H1 (cell line): ENCODE results near the gene CLDN3. TPM values are rescaled to one million over a fixed set of nuclear protein-coding genes. Genes with fewer than 3 reads are reported as not detected.

ENCODE experiments used
- CTCF ChIA-PET: fragments of 300-600 bp; sonication (Branson Sonifier 250); formaldehyde crosslinking; loops from one replicate; lab custom pipeline; 2021; ENCODE audit not compliant: partially characterized antibody; lab: Charles Lee
- POLR2A ChIA-PET: fragments of 300-600 bp; sonication (Branson Sonifier 250); formaldehyde crosslinking; loops from one replicate; lab custom pipeline; 2021; ENCODE audit warnings: inconsistent platforms; ENCODE audit not compliant: partially characterized antibody; lab: Charles Lee
- DNase-seq, 2 experiments: peaks; one replicate each; pipeline versions ENCODE4 v3.0.0 to v3.0.0-alpha.2; 2010 to 2022; ENCODE audit warnings: low spot score in 2 of 2, low read depth in 1 of 2, mixed read lengths in 1 of 2
- FAIRE-seq: peaks from 2 replicates; lab custom pipeline; 2011; peaks lifted over from hg19 to GRCh38; lab: Jason Lieb, UNC
- H2AFZ ChIP-seq: 2 replicates; pipeline ENCODE4 v1.8.1; 2012; ENCODE audit warnings: low read length, inconsistent platforms
- H2AK5ac ChIP-seq: 2 replicates; pipeline ENCODE4 v1.6.1; 2013; ENCODE audit warnings: low read depth, low read length
- H2BK120ac ChIP-seq: replicated peaks from 2 replicates; pipeline ENCODE3; 2013; ENCODE audit warnings: low read depth, low read length, inconsistent platforms
- H2BK12ac ChIP-seq: 2 replicates; pipeline ENCODE4 v1.6.1; 2013; ENCODE audit warnings: low read depth, low read length
- H2BK15ac ChIP-seq: 2 replicates; pipeline ENCODE4 v1.6.1; 2013; ENCODE audit warnings: low read length
- H2BK20ac ChIP-seq: 2 replicates; pipeline ENCODE4 v1.6.1; 2013; ENCODE audit warnings: low read length
- H2BK5ac ChIP-seq: 2 replicates; pipeline ENCODE4 v1.6.1; 2013; ENCODE audit warnings: low read depth, low read length
- H3K14ac ChIP-seq: 2 replicates; pipeline ENCODE4 v1.6.1; 2013; ENCODE audit warnings: inconsistent platforms; ENCODE audit not compliant: insufficient read length
- H3K18ac ChIP-seq: 2 replicates; pipeline ENCODE4 v1.6.1; 2013; ENCODE audit warnings: low read length; ENCODE audit errors: extremely low read depth
- H3K23ac ChIP-seq: 2 replicates; pipeline ENCODE4 v1.6.1; 2013; ENCODE audit warnings: inconsistent platforms; ENCODE audit not compliant: insufficient read length
- H3K23me2 ChIP-seq: 2 replicates; pipeline ENCODE4 v1.6.1; 2013; ENCODE audit warnings: low read depth, low read length
- H3K27ac ChIP-seq: 2 replicates; pipeline ENCODE4 v1.6.1; 2011; ENCODE audit warnings: low read depth, low read length, inconsistent platforms
- H3K27me3 ChIP-seq, 4 experiments: replicated peaks in 1 of 4; 1 replicate in 1 of 4; 2 replicates in 3 of 4; pipeline versions ENCODE4 v1.6.1 to v1.8.1; 2011 to 2013; ENCODE audit warnings: low read length in 3 of 4, mild to moderate bottlenecking in 3 of 4, inconsistent platforms in 2 of 4, mixed read lengths in 2 of 4, moderate library complexity in 1 of 4; ENCODE audit not compliant: control insufficient read depth in 3 of 4, insufficient read depth in 3 of 4; ENCODE audit errors: extremely low read depth in 1 of 4
- H3K36me3 ChIP-seq, 4 experiments: 2 replicates each; pipeline versions ENCODE4 v1.6.1 to v1.8.1; 2011 to 2013; ENCODE audit warnings: mild to moderate bottlenecking in 4 of 4, low read length in 3 of 4, moderate library complexity in 2 of 4, control low read depth in 1 of 4, inconsistent platforms in 1 of 4; ENCODE audit not compliant: insufficient read depth in 4 of 4, control insufficient read depth in 2 of 4
- H3K4ac ChIP-seq: replicated peaks from 2 replicates; pipeline ENCODE3; 2013; ENCODE audit warnings: low read length, low read depth, mixed read lengths, inconsistent platforms; ENCODE audit not compliant: insufficient read length
- H3K4me1 ChIP-seq, 4 experiments: replicated peaks in 1 of 4; 1 replicate in 1 of 4; 2 replicates in 3 of 4; pipeline versions ENCODE4 v1.6.1 to v1.8.1; 2011 to 2013; ENCODE audit warnings: low read length in 3 of 4, inconsistent platforms in 2 of 4, mixed read lengths in 1 of 4; ENCODE audit not compliant: insufficient read depth in 4 of 4, control insufficient read depth in 3 of 4
- H3K4me2 ChIP-seq, 2 experiments: 2 replicates each; pipeline versions ENCODE4 v1.6.1 to v1.8.1; 2011 to 2013; ENCODE audit warnings: low read depth in 2 of 2, low read length in 2 of 2, control low read depth in 1 of 2, inconsistent platforms in 1 of 2, mild to moderate bottlenecking in 1 of 2; ENCODE audit not compliant: insufficient read depth in 1 of 2
- H3K4me3 ChIP-seq, 4 experiments: fragments of 200-600, 300-600 bp in 1 of 4; sonication (generic), shearing (Covaris generic), sonication (Bioruptor Twin) in 1 of 4; 2 replicates each; pipeline versions ENCODE4 v1.5.1 to v1.8.1; 2011 to 2016; ENCODE audit warnings: low read length in 4 of 4, low read depth in 3 of 4, control low read depth in 2 of 4, inconsistent platforms in 2 of 4, mild to moderate bottlenecking in 2 of 4, mixed read lengths in 1 of 4, moderate library complexity in 1 of 4; ENCODE audit not compliant: insufficient read depth in 2 of 4; ENCODE audit errors: extremely low read depth in 1 of 4
- H3K56ac ChIP-seq: replicated peaks from 2 replicates; pipeline ENCODE3; 2013; ENCODE audit warnings: low read depth, mild to moderate bottlenecking, mixed read lengths, low read length, inconsistent platforms; ENCODE audit not compliant: insufficient read length
- H3K79me1 ChIP-seq: 2 replicates; pipeline ENCODE4 v1.6.1; 2013; ENCODE audit warnings: low read depth, low read length, control low read depth
- H3K79me2 ChIP-seq, 2 experiments: 2 replicates each; pipeline versions ENCODE4 v1.6.1 to v1.8.1; 2012 to 2013; ENCODE audit warnings: low read length in 2 of 2, mild to moderate bottlenecking in 2 of 2, inconsistent platforms in 1 of 2; ENCODE audit not compliant: insufficient read depth in 2 of 2, control insufficient read depth in 1 of 2
- H3K9ac ChIP-seq, 4 experiments: replicated peaks in 1 of 4; 1 replicate in 1 of 4; 2 replicates in 3 of 4; pipeline versions ENCODE4 v1.6.1 to v1.8.1; 2011 to 2013; ENCODE audit warnings: low read depth in 3 of 4, low read length in 3 of 4, control low read depth in 2 of 4, mild to moderate bottlenecking in 2 of 4, moderate library complexity in 2 of 4, inconsistent platforms in 1 of 4; ENCODE audit errors: extremely low read depth in 1 of 4
- H3K9me3 ChIP-seq, 2 experiments: 2 replicates each; pipeline versions ENCODE4 v1.6.1 to v1.8.1; 2012 to 2013; ENCODE audit warnings: mild to moderate bottlenecking in 2 of 2, moderate library complexity in 2 of 2, control low read depth in 1 of 2, inconsistent platforms in 1 of 2, low read depth in 1 of 2, low read length in 1 of 2, mixed read lengths in 1 of 2; ENCODE audit not compliant: insufficient read depth in 2 of 2
- H4K20me1 ChIP-seq, 2 experiments: replicated peaks in 1 of 2; 2 replicates each; pipeline versions ENCODE3 to v1.8.1; 2011 to 2013; ENCODE audit warnings: inconsistent platforms in 2 of 2, low read length in 2 of 2, mild to moderate bottlenecking in 1 of 2; ENCODE audit not compliant: insufficient read depth in 2 of 2, control insufficient read depth in 1 of 2
- H4K5ac ChIP-seq: 2 replicates; pipeline ENCODE4 v1.6.1; 2013; ENCODE audit warnings: low read length, low read depth, mixed read lengths, inconsistent platforms; ENCODE audit not compliant: insufficient read length
- H4K8ac ChIP-seq: 2 replicates; pipeline ENCODE4 v1.8.0; 2013; ENCODE audit warnings: mild to moderate bottlenecking, moderate library complexity, low read length, inconsistent platforms; ENCODE audit not compliant: insufficient read depth; ENCODE audit errors: extremely low read depth
- H4K91ac ChIP-seq: replicated peaks from 2 replicates; pipeline ENCODE3; 2013; ENCODE audit warnings: low read length, mixed read lengths, inconsistent platforms; ENCODE audit not compliant: insufficient read length
- BCL11A ChIP-seq, 2 experiments: IDR thresholded peaks; one replicate each; pipeline ENCODE4 v1.6.1; 2011; ENCODE audit warnings: low read depth in 2 of 2, low read length in 2 of 2, mild to moderate bottlenecking in 2 of 2
- E2F6 ChIP-seq: IDR thresholded peaks from 2 replicates; pipeline ENCODE4 v1.6.1; 2012; ENCODE audit warnings: inconsistent platforms
- HDAC2 ChIP-seq, 2 experiments: fragments of 300-600 bp in 1 of 2; sonication (generic) in 1 of 2; IDR thresholded peaks; 2 replicates each; pipeline ENCODE4 v1.6.1; 2011 to 2012; ENCODE audit warnings: low read depth in 2 of 2, low read length in 2 of 2, mild to moderate bottlenecking in 2 of 2, moderate library complexity in 2 of 2, borderline replicate concordance in 1 of 2, inconsistent platforms in 1 of 2
- HDAC6 ChIP-seq: IDR thresholded peaks from one replicate; pipeline ENCODE4 v1.7.1; 2012; ENCODE audit warnings: low read depth, mild to moderate bottlenecking, inconsistent platforms, low read length, moderate library complexity
- JUND ChIP-seq: IDR thresholded peaks from 2 replicates; pipeline ENCODE4 v1.6.1; 2011; ENCODE audit warnings: mild to moderate bottlenecking, improper control_type of control experiment, low read length
- KDM1A ChIP-seq: fragments of 200-600, 300-600 bp; sonication (generic); IDR thresholded peaks from 2 replicates; pipeline ENCODE4 v1.7.1; 2016; ENCODE audit warnings: mild to moderate bottlenecking, low read length, borderline replicate concordance
- KDM5A ChIP-seq: fragments of 200-600 bp; IDR thresholded peaks from 2 replicates; pipeline ENCODE4 v1.7.1; 2012; ENCODE audit warnings: mild to moderate bottlenecking, low read length, inconsistent platforms, mixed read lengths
- MAFK ChIP-seq: IDR thresholded peaks from 2 replicates; pipeline ENCODE4 v1.6.1; 2012; ENCODE audit warnings: low read depth, mild to moderate bottlenecking, improper control_type of control experiment, low read length
- NANOG ChIP-seq: IDR thresholded peaks from 2 replicates; pipeline ENCODE4 v1.6.1; 2011; ENCODE audit warnings: low read length, low read depth, mild to moderate bottlenecking, inconsistent platforms; ENCODE audit not compliant: insufficient read depth, poor library complexity, severe bottlenecking
- POLR2A ChIP-seq, 2 experiments: IDR thresholded peaks; 1 replicate in 1 of 2; 2 replicates in 1 of 2; pipeline ENCODE4 v1.6.1; 2011; ENCODE audit warnings: low read depth in 2 of 2, low read length in 2 of 2, mild to moderate bottlenecking in 2 of 2; ENCODE audit errors: control extremely low read depth in 1 of 2
- POLR2AphosphoS5 ChIP-seq: IDR thresholded peaks from 2 replicates; pipeline ENCODE4 v1.6.1; 2011; ENCODE audit warnings: low read depth, low read length
- SIX5 ChIP-seq: IDR thresholded peaks from 2 replicates; pipeline ENCODE4 v1.6.1; 2011; ENCODE audit warnings: mild to moderate bottlenecking, low read depth, low read length
- SP2 ChIP-seq: IDR thresholded peaks from 2 replicates; pipeline ENCODE4 v1.6.1; 2012; ENCODE audit warnings: mild to moderate bottlenecking, low read length, inconsistent platforms
- SP4 ChIP-seq: IDR thresholded peaks from 2 replicates; pipeline ENCODE4 v1.6.1; 2012; ENCODE audit warnings: low read length, inconsistent platforms
- ZNF274 ChIP-seq: IDR thresholded peaks from 2 replicates; pipeline ENCODE4 v1.7.0; 2012; ENCODE audit warnings: low read length, borderline replicate concordance; ENCODE audit errors: extremely low read depth
- WGBS, 2 experiments: shearing (Covaris generic) in 1 of 2; methylation state at CpG; one replicate each; pipeline versions ENCODE4 v1.1.6 to v1.1.7; 2013 to 2015; ENCODE audit warnings: low lambda C conversion rate in 2 of 2, mixed read lengths in 2 of 2, inconsistent platforms in 1 of 2, low coverage in 1 of 2, missing lambda C conversion rate in 1 of 2; ENCODE audit not compliant: insufficient replicate concordance in 2 of 2, insufficient coverage in 1 of 2, insufficient read length in 1 of 2; ENCODE audit errors: extremely low coverage in 1 of 2, missing lambda C conversion rate in 1 of 2; 5-methylcytosine and 5-hydroxymethylcytosine counted together
- polyA plus RNA-seq, 7 experiments: library from polyadenylated mRNA; depleted of rRNA in 3 of 7; stranded (reverse) in 5 of 7; unstranded in 2 of 7; fragments of >200 nt in 5 of 7; fragments of 200-250 nt in 2 of 7; gene quantifications; 1 replicate in 5 of 7; 2 replicates in 1 of 7; 4 replicates in 1 of 7; pipeline versions ENCODE4 v1.2.1 to v1.2.3, GENCODE V29; 2011 to 2013; ENCODE audit warnings: missing spikeins in 2 of 7, mixed read lengths in 2 of 7
- total RNA-seq: library from RNA; stranded (reverse); fragmentation: NEBNext Ultra II Directional; extraction: Animal tissue kit (Norgen Biotek cat#: 25700); gene quantifications from 2 replicates; pipeline ENCODE4 v1.2.1, GENCODE V29; 2021

CLDN3 gene
- total and polyA plus RNA-seq, 2 of the 8 experiments (the other 6 are each of a cell fraction or from before 2014, with no cell fraction given) = 19.1 to 65.2 TPM

- H3K9ac ChIP-seq = no peak overlapping the region
- H3K27ac ChIP-seq = no peak overlapping the region
- WGBS, 2 experiments = 97% methylated on average over 6 of the region's 6 CpGs; no CpG with 5 or more reads in 1 of the 2 experiments
- no peak overlapping the region for H2BK15ac ChIP-seq
- no peaks in the 10 kb centered on the region for H3K36me3 ChIP-seq
- no peaks in the 10 kb centered on the region for H3K27me3 ChIP-seq
- no peak overlapping the region for H4K91ac ChIP-seq
- FAIRE-seq (no peak), DNase-seq (no peak)
- H2BK12ac ChIP-seq = no peak overlapping the region
- H2AFZ ChIP-seq = no peak overlapping the region
- H3K9me3 ChIP-seq = no peaks in the 10 kb centered on the region
- H2BK120ac ChIP-seq = no peak overlapping the region
- H3K4ac ChIP-seq = no peak overlapping the region
- no peak overlapping the region for H3K23ac ChIP-seq
- H3K4me1 ChIP-seq = no peaks in the 10 kb centered on the region; a peak in 2 of 7 replicates
- H3K23me2 ChIP-seq = no peaks in the 10 kb centered on the region
- ChIA-PET POLR2A (interaction anchor here (10.0 kb wide), 1 partner anchor 15 kb away, joined by 72 read pairs; the partner anchor contains the start of gene CLDN4), CTCF (interaction anchor here (1.3 to 5.2 kb wide), 4 partner anchors 9 to 37 kb away, joined by 3 to 23 read pairs (median 18); partner anchors contain the start of gene CLDN4)
- H3K56ac ChIP-seq = no peak overlapping the region
- no peak overlapping the region for H3K4me2 ChIP-seq
- no peak overlapping the region for H2BK5ac ChIP-seq
- no peaks in the 10 kb centered on the region for H4K20me1 ChIP-seq
- H4K8ac ChIP-seq = no peak overlapping the region
- no peak overlapping the region for H3K4me3 ChIP-seq
- H3K14ac ChIP-seq = no peak overlapping the region
- H3K18ac ChIP-seq = no peak overlapping the region
- no peak overlapping the region for H2AK5ac ChIP-seq
- no peaks in the 10 kb centered on the region for H3K79me1 ChIP-seq
- H3K79me2 ChIP-seq = no peaks in the 10 kb centered on the region
- H2BK20ac ChIP-seq = no peak overlapping the region
- no peak overlapping the region for H4K5ac ChIP-seq
- no peak for TF ChIP-seq POLR2A (IDR thresholded peaks at IDR 0.05; ENCODE audit: control extremely low read depth in 1 of 2, low read depth in 2 of 2, low read length in 2 of 2)
- no peak for TF ChIP-seq HDAC6
- TF ChIP-seq JUND = no peak
- TF ChIP-seq HDAC2 (IDR thresholded peaks at IDR 0.05; ENCODE audit: borderline replicate concordance in 1 of 2, low read depth in 2 of 2, low read length in 2 of 2) = no peak
- TF ChIP-seq MAFK = no peak
- no peak for TF ChIP-seq SIX5
- TF ChIP-seq BCL11A (IDR thresholded peaks at IDR 0.05; ENCODE audit: low read depth in 2 of 2, low read length in 2 of 2) = no peak
- TF ChIP-seq SP4 = no peak
- no peak for TF ChIP-seq POLR2AphosphoS5
- no peak for TF ChIP-seq KDM5A
- TF ChIP-seq SP2 = no peak
- TF ChIP-seq NANOG = no peak
- TF ChIP-seq ZNF274 = no peak
- TF ChIP-seq KDM1A = no peak
- TF ChIP-seq E2F6 = no peak
Measured at GRCh38 chr7:73817121-73817520, 47.1 kb upstream of the CLDN3 start.
